CD1c-positive myeloid dendritic cell (primary cell): Measurements from ENCODE around the gene DACT3.

ENCODE experiments used
- DNase-seq: peaks from one replicate; pipeline ENCODE4 v3.0.0-alpha.2; 2016; ENCODE audit errors: extremely low spot score

DACT3 gene

DNA sequence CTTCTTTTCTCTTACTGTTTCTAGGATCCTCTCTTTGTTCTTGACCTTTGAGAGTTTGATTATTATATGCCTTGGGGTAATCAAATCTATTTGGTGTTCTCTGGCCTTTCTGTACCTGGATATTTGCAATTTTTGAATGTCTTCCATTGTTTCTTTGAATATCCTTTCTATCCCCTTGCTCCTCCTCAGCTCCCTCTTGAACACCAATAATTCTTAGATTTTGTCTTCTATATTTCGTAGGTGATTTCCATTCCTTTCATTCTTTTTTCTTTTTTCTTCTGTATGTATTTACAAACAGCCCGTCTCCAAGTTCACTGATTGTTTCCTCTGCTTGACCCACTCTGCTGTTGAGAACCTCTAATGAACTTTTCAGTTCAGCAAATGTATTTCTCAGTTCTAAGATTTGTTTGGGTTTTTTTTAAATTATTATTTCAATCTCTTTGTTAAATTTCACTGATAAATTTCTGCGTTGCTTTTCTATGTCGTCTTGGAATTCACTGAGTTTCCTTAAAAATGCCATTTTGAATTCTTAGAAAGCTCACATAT lies 62.5 kb downstream of the DACT3 start:
- DNase-seq = no peak
